ENCODE measurements around the gene FOXN3.

Gene FOXN3

DNA sequence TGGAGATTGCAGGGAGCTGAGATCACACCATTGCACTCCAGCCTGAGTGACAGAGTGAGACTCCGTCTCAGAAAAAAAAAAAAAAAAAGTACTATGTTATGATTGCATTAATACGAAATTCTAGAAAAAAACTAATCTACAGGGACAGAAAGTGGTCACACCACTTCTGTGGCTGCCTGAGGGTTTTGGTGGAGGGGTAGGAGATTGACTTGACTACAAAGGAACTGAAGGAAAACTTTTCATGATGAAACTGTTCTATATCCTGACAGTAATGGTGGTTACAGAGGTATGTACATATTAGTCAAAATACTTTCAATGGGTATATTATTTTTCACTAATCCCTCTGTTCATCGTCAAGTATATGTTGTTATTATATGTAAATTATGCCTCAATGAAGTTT is 42.1 kb downstream of the FOXN3 start:
- no peak for DNase-seq (ENCODE audit: extremely low read depth, low read depth)
- TF ChIP-seq, protein P1, sequence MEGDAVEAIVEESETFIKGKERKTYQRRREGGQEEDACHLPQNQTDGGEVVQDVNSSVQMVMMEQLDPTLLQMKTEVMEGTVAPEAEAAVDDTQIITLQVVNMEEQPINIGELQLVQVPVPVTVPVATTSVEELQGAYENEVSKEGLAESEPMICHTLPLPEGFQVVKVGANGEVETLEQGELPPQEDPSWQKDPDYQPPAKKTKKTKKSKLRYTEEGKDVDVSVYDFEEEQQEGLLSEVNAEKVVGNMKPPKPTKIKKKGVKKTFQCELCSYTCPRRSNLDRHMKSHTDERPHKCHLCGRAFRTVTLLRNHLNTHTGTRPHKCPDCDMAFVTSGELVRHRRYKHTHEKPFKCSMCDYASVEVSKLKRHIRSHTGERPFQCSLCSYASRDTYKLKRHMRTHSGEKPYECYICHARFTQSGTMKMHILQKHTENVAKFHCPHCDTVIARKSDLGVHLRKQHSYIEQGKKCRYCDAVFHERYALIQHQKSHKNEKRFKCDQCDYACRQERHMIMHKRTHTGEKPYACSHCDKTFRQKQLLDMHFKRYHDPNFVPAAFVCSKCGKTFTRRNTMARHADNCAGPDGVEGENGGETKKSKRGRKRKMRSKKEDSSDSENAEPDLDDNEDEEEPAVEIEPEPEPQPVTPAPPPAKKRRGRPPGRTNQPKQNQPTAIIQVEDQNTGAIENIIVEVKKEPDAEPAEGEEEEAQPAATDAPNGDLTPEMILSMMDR (IDR thresholded peaks at IDR 0.05; ENCODE audit: low read depth, low read length) = no peak

DNA sequence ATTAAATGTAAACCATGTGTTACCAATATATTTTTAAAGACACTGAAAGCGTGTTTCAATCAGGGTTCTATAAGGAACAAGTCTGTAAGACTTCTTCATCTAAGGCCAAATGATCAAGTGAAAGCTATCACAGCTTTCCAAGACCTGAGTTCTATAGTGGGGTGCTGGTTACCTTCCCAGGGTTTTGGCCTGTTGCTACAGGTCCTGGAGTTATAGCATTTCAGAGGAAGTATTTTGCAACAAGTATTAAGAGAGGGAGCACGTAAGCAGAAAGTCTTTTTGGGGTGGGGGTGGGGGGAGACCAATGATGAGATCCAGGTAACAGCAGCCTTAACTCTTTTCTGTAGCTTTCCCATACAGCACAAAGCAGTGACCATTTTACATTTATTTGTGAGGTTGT is 43.8 kb downstream of the FOXN3 start:
- TF ChIP-seq, protein P1 (IDR thresholded peaks at IDR 0.05; ENCODE audit: low read depth, low read length) = no peak

DNA sequence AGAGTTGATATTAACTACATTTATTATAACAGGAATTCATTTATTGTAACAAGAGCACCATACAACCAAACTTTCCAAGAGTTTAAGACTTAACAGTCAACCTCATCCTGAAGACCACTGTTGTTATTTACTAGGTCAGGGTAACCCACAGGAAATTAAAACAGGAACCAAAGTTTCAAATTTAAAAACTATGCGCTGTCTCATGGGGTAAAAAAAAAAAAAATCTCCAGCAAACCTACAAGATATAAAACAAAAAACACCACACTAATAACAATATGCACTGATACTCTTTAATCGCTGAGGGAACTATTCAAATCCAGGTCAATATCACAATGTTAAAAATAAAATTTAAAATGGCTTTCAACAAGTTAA is 44.5 kb downstream of the FOXN3 start:
- TF ChIP-seq, protein P1 (IDR thresholded peaks at IDR 0.05; ENCODE audit: low read depth, low read length) = no peak
- DNase-seq (ENCODE audit: extremely low read depth, low read depth) = no peak

More for the DNA sequence above, 43.8 kb downstream of the FOXN3 start:
- no peak for DNase-seq (ENCODE audit: extremely low read depth, low read depth)

DNA sequence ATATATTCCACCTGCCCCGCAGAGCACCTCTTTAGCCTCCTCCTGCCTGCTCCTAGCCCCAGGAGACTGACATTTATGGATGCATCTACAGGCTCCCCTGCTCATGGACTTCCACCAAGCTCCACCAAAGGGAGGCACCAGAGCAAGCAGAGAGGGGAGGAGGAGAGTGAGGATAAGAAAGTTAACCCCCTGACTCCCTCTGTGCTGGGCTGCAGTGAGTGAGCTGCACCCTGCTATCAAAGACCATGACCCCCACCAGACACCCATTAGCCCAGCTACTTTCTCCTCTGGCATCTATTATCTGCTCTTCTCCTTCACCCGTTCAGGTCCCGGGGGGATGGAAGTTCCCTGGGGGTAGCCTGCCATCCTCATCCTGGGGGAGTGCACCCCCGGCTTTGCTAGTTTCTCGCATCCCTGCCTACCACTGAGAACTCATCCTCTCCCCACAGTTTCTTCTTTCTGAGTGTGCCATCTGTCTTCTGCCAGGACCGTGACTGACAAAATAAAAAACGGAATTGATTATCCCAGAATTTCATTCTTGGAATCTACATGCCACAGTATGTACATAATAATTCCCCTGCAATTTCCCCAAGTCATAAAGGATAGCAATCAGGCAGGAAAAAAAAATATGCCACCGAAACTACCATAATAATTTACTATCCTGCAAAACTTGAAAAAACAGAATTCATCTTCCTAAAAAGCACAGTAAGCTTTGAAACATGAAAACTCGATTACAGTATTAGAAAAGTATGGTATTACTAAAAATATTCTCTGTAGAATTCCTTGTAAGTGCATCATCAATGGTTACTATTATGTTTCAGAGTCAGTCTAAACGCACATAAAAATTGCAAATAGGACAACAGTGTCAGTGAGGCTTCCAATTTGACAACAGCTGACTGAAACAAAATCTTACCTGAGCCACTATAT is 45.2 kb downstream of the FOXN3 start:
- TF ChIP-seq, protein P1 (IDR thresholded peaks at IDR 0.05; ENCODE audit: low read depth, low read length) = no peak
- no peak for DNase-seq (ENCODE audit: extremely low read depth, low read depth)

DNA sequence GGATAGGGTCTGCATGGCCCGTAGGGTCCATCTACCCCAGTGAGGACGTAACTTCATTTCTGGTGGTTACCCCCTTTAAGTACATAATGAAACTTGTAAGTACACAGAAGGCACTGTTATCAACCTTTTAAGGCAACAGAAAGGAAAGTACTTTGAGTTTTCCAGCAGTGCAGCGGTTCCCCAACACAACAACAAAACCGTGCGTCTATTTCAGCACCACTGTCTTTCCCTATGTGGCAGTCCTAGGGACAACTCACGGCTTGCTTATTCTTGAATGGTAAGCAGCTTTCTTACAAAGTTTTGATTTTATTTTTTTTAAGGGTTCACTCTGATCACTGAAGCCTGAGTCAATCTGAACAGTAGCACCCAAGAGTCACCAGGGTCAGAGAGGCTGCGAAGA is 46.3 kb downstream of the FOXN3 start:
- TF ChIP-seq, protein P1 (IDR thresholded peaks at IDR 0.05; ENCODE audit: low read depth, low read length) = no peak
- DNase-seq (ENCODE audit: extremely low read depth, low read depth) = no peak

DNA sequence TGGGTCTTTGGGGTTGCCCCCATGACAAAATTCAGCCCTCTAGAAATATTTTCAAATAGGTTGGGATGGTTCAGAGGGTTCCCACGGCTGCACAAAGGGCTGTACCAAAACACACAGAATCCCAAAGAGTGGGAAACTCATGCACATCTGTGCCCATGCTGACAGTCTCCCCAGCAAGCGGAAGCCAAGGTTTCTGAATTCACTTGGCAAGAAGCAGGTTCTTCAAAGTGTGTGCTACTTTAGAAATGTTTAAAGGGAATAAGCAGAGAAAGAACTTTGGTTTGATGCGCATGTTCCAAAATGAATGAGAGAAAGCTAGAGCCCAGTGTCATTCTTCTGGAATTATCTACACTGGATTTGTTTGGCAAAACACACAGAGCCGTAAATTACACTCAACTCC is 46.7 kb downstream of the FOXN3 start:
- TF ChIP-seq, protein P1 (IDR thresholded peaks at IDR 0.05; ENCODE audit: low read depth, low read length) = no peak
- no peak for DNase-seq (ENCODE audit: extremely low read depth, low read depth)

DNA sequence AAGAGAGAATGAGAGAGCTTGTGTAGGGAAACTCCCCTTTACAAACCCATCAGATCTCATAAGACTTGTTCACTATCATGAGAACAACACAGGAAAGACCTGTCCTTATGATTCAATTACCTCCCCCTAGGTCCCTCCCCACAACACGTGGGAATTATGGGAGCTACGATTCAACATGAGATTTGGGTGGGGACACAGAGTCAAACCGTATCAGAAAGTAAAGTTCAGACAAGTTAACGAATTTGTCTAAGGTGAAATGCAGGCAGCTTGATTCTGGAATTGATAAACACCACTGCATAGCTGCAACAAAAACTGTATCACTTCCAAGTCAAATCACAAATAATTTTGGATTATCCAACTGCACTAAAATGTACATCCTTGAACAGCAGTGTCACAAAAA is 47.4 kb downstream of the FOXN3 start:
- TF ChIP-seq, protein P1 (IDR thresholded peaks at IDR 0.05; ENCODE audit: low read depth, low read length) = no peak
- no peak for DNase-seq (ENCODE audit: extremely low read depth, low read depth)
